GM18909 (cell line): ENCODE measurements around the gene INAFM2.

ENCODE experiments used
- ATAC-seq: cut with Tn5 transposase; IDR thresholded peaks from one replicate; pipeline ENCODE4 v1.9.1; 2021; ENCODE audit warnings: mild to moderate bottlenecking; ENCODE audit not compliant: unreplicated experiment, poor library complexity

INAFM2 gene

DNA sequence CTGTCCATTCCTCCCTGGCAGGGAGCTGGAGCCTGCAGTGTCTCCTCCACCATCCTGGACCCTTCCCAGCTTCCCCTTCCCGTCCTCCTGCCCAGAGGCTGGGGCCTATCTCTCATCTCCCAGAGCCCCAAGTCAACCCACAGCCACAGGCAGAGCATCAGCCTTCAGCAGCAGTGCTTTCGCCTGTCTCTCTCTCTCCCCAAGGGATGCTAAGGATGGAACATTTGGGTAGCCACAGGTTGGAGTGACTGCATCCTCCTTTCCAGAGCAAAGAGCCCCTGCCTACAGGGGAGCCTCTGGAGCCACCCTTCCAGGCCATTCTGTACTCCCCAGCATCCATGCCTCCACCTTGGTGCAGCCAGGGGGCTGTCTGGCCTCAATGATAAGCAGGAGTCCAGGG lies 19.9 kb upstream of the INAFM2 start:
- no peak for ATAC-seq

DNA sequence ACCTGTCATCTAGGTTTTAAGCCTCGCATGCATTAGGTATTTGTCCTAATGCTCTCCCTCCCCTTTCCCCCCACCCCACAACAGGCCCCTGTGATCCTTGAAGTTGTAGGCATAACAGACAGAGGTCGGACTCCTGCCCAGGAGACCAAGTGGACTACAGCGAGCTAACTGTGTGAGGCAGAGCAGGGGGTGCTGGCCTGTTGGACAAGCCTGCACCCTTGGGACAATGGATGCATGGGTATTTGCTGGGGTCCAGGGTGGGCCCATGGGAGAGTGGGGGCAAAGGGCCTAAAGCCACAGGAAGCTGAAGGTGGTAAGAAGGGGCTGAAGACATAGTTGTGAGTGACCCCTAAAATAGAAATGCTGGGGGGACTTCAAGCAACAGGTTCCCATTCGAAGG lies 18.2 kb upstream of the INAFM2 start:
- no peak for ATAC-seq

DNA sequence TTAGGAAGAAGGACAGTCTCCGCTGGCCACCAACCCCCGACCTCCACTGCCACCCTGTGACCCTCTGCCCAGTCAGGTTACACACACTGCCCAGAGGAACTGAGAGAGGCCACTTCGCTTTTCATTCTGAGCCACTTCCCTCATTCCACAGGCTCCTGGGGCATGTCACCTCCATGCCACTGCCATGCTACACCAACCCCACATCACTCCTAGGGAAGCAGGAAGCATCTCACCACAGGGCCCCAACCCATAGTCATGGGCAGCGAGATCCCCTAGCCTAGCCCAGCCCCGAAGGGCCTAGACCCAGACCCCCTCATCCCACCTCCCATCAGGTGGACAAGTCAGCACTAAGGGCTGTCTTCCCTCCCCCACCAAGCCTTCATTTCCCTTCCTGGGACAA lies 17.1 kb upstream of the INAFM2 start:
- ATAC-seq, result no peak

DNA sequence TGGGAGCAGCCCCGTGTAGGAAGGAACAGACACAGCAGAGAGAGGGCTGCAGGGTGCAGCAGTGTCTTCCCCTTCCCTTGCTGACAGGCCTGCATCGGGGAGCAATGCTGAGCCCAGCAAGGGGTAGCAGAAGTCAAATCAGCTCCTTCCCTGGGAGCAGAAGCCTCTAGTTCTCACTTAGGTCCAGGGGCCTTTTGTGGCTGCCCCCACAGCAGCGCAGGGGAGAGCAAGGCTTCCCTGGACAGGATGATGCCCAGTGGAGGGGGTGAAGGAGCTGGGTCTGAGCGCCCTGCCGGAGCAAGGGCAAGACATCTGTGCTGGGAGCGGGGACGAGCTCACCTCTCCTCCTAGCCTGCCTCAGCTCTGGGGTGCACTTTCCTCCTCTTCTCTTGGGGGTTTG lies 16.6 kb upstream of the INAFM2 start:
- ATAC-seq, result no peak

DNA sequence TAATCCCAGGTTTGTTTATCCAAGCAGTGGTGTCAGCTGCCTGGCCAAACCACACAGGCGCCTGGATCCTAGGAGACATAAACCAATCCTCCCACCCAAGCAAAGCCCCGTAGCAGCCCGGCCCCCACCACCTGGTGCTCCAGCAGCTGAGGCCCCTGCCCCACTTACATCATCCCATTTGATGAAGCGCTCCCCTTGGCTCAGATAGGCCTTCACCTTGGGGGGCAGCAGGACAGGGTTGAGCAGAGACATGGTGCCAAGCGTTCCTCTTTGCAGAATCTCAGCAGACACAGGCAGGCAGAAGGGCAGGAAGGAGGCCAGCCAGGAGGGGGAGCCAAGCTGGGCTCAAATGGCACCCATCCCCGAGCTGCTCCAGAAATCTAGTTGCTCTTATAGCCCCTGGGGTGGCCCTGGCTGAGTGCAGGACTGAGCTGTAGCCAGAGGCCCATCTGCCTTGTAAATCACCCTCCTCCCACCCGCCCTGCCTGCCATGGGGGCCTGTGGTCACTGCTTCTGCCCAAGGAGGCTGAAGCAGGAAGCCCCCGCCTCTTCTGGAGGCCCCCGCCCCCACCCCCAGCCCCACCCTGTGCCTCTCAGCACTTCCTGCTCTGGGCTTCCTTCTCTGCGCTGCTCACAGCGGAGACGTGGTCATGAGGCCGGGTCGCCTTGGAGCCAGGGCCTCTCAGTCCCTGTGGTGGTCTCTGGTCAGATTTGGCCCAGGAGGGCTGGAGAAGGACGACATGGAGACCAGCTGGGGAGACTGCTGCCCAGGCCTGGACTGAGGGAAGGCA lies 15.9 kb upstream of the INAFM2 start, which contains the start of gene PLCB2:
TSS of gene PLCB2 (minus strand) at position 515 of the 791 bp plus-strand sequence. CDS start at position 252, 263 bp downstream.
- peak; percentile 61 for ATAC-seq

DNA sequence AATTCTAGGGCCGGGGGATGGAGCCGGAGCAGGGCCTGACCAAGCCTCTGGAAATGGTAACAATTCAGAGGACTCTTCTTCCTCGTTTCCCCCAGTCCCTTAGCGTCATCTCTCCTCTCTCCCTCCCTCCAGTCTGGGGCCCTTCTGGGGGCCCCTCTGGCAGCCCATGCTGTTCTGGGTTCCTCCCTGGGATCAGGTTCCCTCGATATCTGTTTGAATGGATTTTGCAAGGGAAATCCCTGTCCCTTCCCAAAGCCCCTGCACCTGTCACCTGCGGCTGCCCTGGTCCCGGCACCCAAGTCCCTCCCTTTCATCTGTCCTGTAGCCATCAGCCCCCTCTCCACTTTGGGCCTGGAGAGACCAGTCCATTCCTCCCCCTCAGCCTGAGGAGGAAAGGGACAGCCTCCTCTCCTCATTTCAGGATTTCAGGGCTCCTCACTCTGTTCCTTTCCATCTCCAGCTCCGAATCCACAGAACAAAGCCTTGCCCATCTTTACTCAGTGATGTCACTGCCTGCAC lies 14.1 kb upstream of the INAFM2 start:
- no peak for ATAC-seq

DNA sequence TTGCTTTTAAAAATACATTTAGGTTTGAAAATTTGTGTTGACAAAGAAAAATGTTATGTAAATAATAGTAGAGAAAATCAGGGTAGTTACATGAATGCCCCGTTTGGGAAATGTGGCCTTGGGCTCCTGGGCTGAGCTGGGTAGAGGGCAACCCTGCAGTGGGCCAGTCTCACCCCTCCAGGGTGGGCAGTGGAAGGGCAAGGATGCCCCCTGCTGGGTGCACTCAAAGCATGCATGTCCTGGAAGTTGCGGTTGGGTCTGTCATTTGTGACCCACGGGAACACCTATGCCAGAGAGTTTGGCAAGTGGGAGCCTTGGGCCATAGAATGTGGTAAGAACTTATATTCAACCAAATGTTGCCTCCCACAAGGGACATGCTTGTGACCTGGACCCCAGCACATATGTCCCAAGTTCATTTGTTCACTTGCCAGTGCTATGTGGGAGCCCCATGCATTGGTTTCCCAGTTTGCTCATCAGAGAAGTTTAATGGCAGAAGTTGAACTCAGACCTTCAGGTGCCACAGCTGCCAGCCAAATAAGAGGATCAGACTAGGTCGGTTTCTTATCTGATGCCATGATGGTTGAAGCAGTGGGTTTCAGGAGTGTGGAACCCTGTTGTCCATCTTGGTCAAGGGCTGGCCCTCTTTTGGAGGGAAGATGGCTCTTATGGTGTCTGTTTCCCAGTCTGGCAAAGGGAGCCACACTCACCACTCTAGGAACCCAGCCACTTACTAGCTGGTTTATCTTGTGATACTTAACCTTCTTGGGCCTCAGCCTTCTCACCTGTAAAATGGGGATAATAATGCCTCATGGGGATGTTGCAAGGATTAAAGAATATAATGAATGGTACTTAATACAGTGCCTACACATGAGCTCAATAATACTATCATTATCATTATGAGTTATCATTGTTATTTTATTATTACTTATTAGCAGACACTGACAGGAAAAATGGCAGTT lies 13.2 kb upstream of the INAFM2 start:
- ATAC-seq, result no peak

DNA sequence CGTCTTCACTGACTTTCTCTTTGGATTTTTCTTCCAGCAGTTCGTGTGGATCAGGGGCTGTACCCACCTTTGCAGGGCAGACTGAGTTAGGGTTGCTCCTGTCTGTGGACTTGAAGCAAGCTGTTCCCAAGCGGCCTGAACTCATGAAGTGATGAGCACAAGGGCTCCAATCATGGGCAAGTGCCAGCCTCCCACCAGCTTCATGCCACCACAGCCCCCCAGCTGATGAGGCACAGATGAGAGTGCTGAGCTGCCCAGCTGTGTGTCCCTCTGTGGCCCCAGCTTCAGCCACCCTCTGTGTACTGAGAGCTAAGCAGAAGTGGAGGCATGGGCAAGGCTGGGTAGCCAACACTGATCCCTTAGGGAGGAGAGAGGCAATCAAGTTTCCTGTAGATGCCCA lies 12.5 kb upstream of the INAFM2 start:
- ATAC-seq, result no peak

DNA sequence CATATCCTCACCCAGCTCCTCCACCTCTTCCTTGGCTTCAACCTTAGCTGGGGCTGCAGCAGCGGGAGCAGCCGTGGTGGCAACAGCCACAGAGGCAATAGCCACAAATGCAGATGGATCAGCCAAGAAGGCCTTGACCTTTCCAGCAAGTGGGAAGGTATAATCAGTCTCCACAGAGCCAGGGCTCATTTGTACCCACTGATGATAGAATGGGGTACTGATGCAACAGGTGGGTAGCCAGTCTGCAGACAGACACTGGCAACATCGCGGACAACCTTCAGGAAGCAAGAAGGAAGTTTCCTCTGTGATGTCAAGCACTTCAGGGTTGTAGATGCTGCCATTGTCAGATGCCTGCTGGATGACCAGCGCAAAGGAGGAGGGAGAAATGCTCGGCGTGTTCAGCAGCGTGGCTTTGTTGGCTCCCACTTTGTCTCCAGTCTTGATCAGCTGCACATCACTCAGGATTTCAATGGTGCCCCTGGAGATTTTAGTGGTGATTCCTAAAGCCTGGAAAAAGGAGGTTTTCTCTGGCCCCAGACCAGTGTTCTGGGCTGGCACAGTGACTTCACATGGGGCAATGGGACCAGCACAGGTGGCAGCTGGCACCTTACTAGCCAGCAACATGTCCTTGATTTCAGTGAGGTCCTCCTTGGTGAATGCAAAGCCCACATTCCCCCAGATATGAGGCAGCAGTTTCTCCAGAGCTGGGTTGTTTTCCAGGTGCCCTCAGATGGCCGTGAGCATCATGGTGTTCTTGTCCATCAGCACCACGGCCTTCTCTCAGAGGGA lies 10.9 kb upstream of the INAFM2 start:
- no peak for ATAC-seq

DNA sequence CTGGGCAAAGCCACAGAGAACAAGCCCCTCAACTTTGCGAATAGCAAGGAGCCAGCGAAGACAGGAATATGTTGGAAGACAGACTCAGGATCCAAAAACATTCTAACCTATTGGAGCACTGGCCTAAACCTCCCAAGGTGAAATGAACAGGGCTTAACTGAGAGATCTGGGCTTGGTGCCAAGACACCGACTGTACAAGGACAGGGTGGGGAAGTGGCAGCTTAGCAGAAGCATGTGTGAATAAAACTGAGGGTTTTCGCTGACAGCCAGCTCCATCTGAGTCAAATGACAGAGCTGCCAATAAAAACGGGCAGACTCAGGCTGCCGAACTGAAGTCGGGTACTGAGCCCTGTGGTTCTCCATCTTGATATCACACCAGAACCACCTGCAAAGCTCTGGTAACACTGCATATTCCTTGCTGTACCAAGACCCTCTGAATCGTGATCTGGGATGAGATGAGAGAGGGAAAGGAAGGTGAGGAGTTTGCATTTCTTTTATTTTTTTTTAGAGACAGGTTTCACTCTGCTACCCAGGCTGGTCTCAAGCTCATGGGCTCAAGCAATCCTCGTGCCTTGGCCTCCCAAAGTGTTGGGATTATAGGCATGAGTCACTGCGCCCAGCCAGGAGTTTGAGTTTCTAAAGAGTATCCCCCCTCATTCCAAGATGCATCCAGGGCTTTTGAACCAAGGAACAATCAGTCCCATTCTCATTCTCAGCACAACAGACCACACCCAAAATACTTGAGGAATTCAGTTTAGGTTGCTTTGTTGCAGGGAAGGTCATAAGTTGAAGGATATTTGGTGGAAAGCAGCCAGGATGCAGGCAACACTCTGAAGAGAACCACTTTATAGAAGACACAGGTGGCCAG lies 9.7 kb upstream of the INAFM2 start:
- no peak for ATAC-seq

DNA sequence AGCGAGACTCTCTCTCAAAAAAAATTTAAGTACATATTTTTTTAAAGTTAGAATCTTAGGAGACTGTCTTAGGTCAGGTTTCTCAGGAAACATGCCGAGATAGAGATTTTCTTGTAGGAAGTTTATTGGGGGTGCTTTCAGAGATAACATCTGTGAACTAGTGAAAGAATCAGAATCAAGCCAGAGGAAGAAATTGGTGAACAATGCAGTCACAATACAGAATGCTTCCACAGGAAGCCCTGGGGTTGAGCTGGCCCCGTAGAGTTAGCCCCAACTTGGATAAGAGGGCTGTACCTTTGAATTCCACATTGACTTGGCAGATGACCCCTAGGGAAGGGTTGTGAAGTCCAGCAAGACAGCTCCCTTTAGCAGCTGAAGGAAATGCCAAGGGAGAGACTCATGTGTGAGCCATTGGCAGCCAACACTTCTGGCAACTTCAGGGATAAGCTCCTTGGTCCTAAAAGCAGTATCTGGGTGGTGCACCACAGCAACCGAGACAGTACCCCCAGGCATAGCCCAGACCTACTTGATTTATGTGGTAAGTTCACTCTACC lies 8.7 kb upstream of the INAFM2 start:
- no peak for ATAC-seq

DNA sequence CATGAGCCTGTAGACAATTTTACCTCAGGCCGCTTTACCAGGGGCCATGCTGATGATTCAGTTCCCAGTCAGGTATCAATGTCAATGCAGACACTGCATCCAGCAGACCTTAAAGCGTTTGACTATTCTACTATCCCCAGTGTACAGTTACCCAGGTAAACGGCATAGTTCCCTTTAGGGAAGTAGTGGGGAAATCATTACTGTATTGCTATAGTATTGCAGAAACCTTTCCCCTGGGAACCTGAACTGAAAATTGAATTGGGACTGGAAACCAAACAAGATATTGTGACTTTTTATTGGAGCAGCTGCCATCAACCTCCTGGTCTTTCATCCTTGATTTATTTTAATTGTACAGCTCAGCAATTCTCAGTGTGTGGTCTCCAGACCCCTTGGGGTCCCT lies 6.6 kb upstream of the INAFM2 start:
- ATAC-seq, result no peak

DNA sequence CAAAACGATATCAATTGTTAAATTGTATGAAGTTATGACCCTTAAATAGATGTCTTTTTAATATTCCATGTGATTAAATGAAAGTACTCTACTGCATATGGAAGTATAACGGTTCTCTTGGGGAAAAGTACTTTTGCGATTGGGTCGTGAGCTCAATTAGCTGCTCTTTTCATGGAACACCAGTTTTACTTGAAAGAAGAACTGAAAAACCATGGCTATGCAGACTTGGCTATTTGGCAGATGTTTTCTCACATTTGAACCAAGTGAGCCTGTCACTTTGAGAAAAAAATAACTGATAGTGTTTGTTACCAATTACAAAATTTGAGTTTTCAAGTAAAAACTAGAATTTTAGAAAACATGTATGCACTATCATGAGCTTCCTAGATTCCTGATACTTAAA lies 5.9 kb upstream of the INAFM2 start:
- no peak for ATAC-seq

DNA sequence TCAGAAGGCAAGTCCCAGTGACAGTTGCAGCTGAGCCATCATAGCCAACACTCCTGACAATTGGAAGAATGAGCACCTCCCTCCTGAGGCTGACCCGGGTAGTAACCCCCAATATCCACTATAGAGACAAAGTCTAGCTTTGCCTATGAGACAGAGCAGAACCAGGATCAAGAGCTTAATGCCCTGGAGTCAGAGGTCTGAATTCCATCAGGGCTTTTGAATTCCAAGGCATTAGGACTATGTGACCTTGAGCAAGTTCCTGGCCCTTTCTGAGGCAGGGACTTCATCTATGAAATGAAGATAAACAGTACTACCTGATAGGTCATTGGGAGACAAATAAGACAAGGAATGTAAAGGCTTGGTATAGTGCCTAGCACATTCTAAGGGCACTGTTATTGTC lies 3.1 kb upstream of the INAFM2 start:
- ATAC-seq, result no peak

DNA sequence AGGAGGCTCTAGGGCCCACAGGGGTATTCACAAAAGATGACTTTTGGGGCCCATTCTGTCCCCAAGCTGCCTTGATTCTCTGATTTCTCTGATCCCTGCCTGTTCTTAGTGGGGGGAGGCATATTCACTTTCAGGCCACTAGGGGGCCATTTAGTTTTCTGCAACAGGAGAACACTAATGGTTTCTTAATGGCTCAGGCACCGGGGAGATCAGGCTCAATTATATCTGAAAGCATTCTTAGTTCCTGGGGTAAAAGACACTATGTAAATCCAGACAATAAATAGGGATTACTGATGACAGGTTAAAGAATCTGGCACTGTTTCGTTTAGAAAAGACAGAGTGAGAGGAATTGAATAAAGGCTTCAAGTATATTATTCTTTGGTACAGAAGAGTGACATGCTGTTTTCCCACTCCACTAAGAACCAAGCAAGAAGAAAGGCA lies 2.5 kb upstream of the INAFM2 start:
- no peak for ATAC-seq

DNA sequence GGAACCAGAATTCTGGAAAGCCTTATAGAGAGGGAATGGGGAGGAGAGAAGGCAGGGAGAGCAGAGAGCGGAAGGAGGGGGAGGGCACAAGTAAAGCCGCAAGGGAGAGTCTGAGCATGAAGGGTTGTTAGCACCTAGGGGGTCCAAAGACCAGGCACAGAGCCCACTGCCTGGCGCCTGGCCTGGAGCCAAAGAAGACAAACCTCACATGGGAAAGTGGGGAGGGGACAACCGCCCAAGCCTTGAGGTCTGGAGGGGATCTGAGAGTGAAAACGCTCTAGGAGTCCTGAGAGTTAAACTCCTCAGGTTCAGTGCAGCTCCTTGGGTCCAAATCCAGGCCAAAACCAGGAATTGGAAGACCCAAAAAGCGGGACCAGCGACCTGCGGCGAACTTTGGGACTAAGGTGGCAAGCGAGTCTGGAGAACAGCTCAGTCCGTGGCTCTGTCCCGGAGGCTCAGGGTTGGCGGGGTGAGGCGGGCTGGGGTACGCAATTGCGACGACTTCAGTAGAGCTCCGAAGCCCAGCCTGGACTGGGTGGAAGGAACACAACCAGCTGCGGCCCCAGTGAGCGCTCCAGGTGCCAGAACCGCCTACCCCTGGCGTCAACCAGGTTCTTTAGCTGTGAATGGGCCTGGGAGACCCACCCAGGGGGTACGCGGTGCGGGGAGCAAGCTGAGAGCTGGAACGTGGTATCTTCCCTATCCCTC lies 807 bp upstream of the INAFM2 start:
- ATAC-seq, result no peak

DNA sequence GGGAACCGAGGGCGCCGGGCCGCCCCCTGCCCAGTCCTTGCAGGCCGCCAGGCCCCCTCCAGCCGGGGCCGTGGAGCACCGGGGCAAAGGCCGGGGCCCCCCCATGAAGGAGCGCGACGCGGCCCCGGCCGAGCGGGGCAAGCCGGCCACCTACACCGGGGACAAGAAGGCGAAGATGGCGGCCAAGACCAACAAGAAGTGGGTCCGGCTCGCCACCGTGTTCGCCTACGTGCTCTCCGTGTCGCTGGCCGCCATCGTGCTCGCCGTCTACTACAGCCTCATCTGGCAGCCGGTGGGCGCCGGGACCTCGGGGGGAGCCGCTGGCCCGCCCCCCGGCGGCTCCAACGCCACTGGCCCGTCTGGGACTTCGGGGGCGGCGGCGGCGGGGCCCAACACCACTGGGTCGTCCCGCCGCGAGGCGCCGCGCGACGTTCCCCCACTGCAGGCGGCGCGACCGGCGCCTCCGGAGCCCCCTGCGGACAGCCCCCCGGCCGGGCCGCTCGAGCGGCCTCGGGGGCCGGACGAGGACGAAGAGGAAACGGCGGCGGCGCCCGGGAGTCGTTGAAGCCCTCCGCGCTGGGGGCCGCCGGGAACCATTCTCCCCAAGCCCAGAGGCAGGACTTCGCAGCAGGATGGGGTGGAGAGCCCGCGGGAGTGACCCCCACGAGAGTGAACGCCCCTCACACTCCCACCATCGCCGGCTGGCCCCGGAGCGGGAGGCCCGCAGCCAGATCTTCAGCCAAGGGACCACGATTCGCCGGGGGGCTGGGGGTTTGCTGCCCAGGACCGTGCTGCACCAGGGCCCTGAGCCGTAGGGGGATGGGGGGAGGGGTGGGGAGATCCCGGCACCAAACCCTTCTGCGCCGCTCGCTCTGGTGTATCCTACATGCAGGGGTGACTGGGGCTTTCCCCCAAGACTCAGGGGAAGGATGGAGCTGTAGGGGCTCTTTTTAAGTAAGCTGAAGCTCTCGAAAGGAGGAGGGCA lies 753 bp downstream of the INAFM2 start:
- peak; percentile 9 for ATAC-seq
